CD1c-positive myeloid dendritic cell (primary cell): ENCODE data around the gene VEGFC.

ENCODE experiments used
- DNase-seq: peaks from one replicate; pipeline ENCODE4 v3.0.0-alpha.2; 2016; ENCODE audit errors: extremely low spot score

The VEGFC gene

GRCh38 chr4:176680668-176681180 lies 112.0 kb downstream of the VEGFC start:
- DNase-seq, result no peak

GRCh38 chr4:176676901-176677300 lies 115.8 kb downstream of the VEGFC start:
- DNase-seq, result no peak

DNA sequence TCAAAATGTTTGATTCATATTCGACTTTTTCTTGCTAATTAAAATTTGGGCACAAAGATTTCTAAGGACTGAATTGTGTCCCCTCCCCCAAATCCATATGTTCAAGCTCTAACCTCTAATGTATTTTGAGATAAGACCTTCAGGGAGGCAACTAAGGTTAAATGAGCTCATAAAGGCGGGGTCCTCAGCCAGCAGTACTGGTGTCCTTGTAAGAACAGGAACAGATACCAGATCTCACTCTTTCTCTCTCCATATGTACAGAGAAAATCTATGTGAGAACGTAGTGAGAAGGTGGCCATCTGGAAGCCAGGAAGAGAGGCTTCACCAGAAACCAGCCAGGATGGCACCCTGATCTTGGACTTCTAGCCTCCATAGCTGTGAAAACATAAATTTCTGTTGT lies 116.9 kb downstream of the VEGFC start:
- no peak for DNase-seq

- DNase-seq, result no peak
Measured at GRCh38 chr4:176671532-176671931, 121.2 kb downstream of the VEGFC start.

DNA sequence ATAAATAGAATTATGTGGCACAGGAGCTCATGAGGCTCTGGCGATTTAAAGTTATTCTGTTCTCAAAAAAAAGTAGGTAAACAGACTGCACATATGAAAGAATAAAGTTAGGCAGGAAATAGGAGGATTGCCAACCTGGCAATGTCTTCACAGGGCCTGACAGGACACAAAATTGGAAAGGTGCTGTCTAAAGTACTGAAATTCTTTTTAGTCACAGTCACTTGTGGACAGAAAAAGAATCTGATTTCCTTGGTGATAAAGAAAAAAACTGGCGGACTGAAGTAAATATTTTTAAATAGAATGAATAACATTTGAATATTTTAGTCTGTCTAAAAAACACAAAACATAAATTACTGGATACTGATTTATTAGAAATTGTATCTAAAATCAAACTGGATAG lies 124.4 kb downstream of the VEGFC start:
- DNase-seq, result no peak

- no peak for DNase-seq
Measured at GRCh38 chr4:176664964-176665363, 127.8 kb downstream of the VEGFC start.

DNA sequence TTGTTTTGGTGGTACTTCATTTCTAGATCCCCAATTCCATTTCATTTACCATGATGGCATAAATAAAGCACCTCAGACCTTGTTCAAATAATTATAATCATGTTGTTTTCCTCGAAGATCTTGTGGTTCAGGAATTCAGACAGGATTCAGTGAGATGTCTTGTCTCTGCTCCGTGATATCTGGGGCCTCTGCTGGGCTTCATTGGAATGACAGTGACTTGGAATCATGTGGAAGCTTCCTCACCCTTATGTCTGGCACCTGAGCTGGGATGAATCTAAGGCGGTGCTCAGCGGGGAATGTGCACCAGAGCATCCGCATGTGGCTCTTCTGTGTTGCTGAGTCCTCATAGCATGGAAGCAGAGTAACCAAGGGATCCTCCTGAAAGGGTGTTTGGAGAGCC lies 132.2 kb downstream of the VEGFC start:
- no peak for DNase-seq

DNA sequence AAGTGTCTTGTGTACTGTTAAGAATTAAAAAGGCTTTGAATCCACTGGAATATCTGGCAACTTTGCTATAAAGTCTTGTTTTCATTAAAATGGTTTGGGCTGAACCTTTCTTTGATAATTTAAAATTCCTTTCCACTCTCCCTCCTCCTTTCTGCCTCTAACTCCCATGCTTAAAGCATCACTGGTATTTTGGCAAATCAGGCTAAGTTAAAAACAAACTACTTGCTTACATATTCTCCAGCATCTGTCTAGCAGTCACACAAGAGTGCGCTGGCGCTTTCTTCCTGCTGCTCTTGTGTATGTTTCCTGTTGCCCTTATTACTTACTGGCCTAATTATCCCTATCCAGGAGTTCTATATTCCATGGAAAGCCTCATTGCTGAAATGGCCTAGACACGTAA lies 136.6 kb downstream of the VEGFC start:
- DNase-seq, result no peak

- no peak for DNase-seq
Measured at GRCh38 chr4:176654565-176655216, 138.0 kb downstream of the VEGFC start.

DNA sequence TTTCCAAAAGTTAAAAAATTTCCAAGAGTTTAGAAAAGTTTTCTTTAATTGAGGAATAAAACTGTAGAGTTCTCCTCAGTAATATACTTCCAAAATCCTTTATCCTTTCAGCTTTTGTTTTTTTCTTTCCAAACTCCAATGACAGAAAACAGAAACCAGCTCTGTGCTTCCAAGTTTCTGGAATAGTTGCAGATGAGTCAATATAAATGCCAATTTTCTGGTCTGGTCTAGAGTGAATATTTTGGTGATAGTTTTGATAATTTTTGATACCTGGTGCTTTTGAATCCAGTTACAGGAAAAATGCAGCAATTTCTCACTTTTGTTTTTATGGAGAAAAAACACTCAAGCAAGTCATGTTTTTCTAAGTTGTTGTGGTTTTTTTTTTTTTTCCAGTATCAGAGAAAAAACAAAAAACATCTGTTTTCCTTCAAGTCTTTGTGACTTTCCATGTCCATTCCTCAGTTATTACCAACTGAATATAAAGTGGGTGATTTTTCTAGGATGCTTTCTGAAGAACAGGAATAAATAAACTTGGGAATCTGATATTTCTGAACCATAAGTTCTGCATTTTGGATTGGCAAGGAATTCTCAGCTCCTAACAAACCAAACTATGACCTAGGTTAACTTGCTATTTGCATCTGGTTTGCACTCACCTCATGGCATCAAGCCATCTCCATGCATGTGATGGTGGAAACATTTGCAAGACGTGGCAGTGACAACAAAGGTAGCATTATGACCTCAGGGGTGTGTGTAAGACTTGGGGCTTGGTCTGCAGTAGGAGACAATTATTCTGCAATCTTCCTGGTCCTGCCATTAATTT lies 139.1 kb downstream of the VEGFC start:
- no peak for DNase-seq

DNA sequence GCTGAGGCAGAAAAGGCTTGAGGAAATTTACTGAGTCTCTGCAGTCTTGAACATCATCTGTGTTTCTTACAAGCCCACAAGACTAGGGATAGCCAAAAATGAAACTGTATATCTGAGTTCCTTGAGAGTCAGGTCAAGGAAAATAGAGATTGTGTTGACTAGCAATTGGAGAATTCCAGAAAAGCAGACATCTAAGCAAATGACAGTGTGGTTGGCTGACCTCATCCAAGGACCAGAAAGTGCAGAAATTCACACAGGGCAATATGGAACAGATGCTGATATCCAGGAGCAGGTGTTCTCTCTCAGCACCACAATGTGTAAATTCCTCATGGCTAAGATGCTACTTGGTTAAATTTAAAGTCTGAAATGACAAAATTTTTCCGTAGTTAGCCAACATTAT lies 146.4 kb downstream of the VEGFC start:
- DNase-seq, result no peak

GRCh38 chr4:176645246-176645960 lies 147.3 kb downstream of the VEGFC start:
- no peak for DNase-seq

DNA sequence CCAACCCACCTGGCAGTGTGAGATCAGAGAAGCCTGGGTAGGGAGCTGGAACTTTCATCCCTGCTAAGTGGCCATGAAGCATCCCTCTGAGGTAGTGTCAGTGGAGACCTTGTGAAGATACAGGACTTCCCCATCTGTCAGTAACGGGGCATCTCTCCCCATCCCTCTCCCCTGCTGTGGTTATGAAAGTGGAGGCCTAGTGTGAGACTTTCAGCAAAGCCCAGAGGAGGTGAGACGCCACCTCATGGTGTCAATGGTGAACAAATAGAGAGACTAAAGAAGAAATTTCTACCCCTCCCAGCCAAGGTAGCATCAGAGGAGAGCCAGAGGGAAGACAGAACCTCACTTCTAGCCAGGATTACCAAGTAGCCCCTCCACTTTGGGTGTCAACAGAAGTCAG lies 150.2 kb downstream of the VEGFC start:
- no peak for DNase-seq

DNA sequence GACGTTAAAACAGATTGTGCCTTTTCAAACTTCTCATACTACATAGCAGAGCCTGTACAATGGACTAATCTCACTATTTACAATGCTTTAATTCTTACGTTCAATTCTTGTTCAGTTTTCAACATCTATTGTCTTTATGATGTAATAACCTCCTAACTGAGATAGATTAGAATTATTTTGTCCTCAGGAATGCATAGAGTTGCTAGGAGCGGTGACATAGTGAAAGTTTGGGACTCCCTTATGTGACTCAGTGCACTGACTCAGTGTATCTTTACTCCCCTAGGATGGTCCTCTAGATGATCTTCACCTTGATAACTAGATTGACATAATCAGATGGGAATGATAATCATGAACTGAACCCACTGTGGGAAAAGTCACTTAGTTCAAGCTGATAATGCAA lies 151.5 kb downstream of the VEGFC start:
- no peak for DNase-seq

- DNase-seq, result no peak
Measured at GRCh38 chr4:176638992-176639391, 153.7 kb downstream of the VEGFC start.

GRCh38 chr4:176636292-176636691 lies 156.4 kb downstream of the VEGFC start:
- no peak for DNase-seq

DNA sequence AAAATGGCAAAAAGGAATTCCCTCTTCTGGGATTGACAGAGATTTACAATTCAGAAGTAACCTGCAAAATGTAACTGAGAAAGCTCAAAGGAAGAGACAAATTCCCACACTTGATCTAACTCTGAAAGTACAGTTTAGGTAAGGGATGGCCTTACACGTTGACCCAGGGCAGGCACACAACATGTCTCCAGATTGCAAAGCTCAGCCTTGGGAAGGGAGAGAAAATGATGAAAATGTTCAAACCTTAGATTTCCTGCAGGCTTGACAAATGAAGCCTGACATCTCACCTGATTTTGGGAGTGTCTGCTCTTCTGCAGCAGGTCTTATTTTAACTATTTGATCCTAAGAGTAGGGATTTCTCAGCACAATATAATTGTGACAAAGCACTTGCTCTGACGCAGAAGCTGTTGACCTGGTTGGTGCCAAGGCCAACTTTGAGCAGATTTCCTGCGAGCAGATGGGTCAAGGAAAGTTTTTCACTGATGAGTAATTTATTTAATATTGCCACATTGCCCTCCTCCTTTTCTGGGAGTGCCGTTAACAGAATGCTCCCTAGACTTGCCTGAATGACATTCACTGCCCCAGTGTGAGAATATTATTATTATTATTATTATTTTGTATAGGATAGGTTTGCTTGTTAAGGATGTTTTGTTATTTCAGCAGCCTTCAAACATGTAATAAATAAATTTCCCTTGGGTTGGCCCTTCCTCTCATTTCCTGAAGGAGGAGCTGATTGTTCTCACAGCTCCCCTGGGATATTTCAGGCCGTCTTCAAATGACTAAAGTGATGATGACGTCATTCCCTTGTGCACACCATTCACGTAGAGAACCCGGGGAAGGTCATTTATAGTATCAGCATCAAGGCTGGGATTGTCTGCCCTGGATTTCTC lies 157.1 kb downstream of the VEGFC start:
- DNase-seq, result no peak
